Left kidney (tissue), 2 donors: ENCODE results near the gene PPP6R2. TPM values are rescaled to one million over a fixed set of nuclear protein-coding genes. Genes with fewer than 3 reads are reported as not detected.

ENCODE experiments used
- DNase-seq: peaks from one replicate; pipeline ENCODE4 v3.0.0-alpha.2; 2013
- polyA plus RNA-seq: library from polyadenylated mRNA; unstranded; fragments of 120-200 nt; gene quantifications from one replicate; pipeline ENCODE4 v1.2.1, GENCODE V29; 2013; ENCODE audit not compliant: insufficient read length

The PPP6R2 gene
- polyA plus RNA-seq, 1 donor: 43.0 TPM

GRCh38 chr22:50467773-50468440 lies 124.8 kb downstream of the PPP6R2 start:
- no peak for DNase-seq

GRCh38 chr22:50468626-50469025 lies 125.5 kb downstream of the PPP6R2 start:
- DNase-seq: no peak

GRCh38 chr22:50469377-50470305 lies 126.5 kb downstream of the PPP6R2 start:
- DNase-seq: no peak

GRCh38 chr22:50470491-50470890 lies 127.4 kb downstream of the PPP6R2 start:
- no peak for DNase-seq

GRCh38 chr22:50471197-50471847 lies 128.2 kb downstream of the PPP6R2 start:
- DNase-seq: no peak

- DNase-seq: no peak
Measured at GRCh38 chr22:50471962-50472361, 128.8 kb downstream of the PPP6R2 start.

- no peak for DNase-seq
Measured at GRCh38 chr22:50473088-50473487, 130.0 kb downstream of the PPP6R2 start.

GRCh38 chr22:50473855-50474671 lies 130.9 kb downstream of the PPP6R2 start:
- DNase-seq: no peak

GRCh38 chr22:50474710-50475651 lies 131.9 kb downstream of the PPP6R2 start, which contains the start of gene SBF1:
Gene SBF1, minus strand, starts transcription at chr22:50475035. Its CDS starts 195 bp downstream, at chr22:50474840.
- DNase-seq: peak; percentile 89

- DNase-seq: no peak
Measured at GRCh38 chr22:50475652-50476002, 132.5 kb downstream of the PPP6R2 start.

GRCh38 chr22:50476868-50477267 lies 133.7 kb downstream of the PPP6R2 start:
- no peak for DNase-seq

- DNase-seq: no peak
Measured at GRCh38 chr22:50477923-50478322, 134.8 kb downstream of the PPP6R2 start.

- no peak for DNase-seq
Measured at GRCh38 chr22:50479721-50480120, 136.6 kb downstream of the PPP6R2 start.

- no peak for DNase-seq
Measured at GRCh38 chr22:50481045-50481439, 137.9 kb downstream of the PPP6R2 start.

GRCh38 chr22:50481440-50482106 lies 138.4 kb downstream of the PPP6R2 start, which contains the start of gene ADM2:
Gene ADM2, plus strand, starts transcription at chr22:50481543. Its CDS starts 305 bp downstream, at chr22:50481848.
- no peak for DNase-seq

GRCh38 chr22:50482107-50483074 lies 139.3 kb downstream of the PPP6R2 start:
- no peak for DNase-seq

GRCh38 chr22:50483106-50483505 lies 140.0 kb downstream of the PPP6R2 start:
- DNase-seq: no peak

GRCh38 chr22:50483556-50483955 lies 140.4 kb downstream of the PPP6R2 start:
- no peak for DNase-seq
